MCF 10A (cell line): ENCODE measurements around the gene CABLES2. TPM values are rescaled to one million over a fixed set of nuclear protein-coding genes. Genes with fewer than 3 reads are reported as not detected.

Source experiments
- BruUV-seq: library from RNA; stranded (reverse); fragments of 400-500 nt; replicated peaks from 2 replicates; lab custom pipeline; 2021; lab: Mats Ljungman, UMichigan
- CTCF ChIA-PET: fragments of 300-600 bp; sonication (Branson Sonifier 250); formaldehyde crosslinking; extraction: SDS; loops from one replicate; lab custom pipeline; 2021; ENCODE audit warnings: antibody characterized with exemption, inconsistent platforms; lab: Yijun Ruan, JAX
- POLR2A ChIA-PET: fragments of 300-600, 350-650 bp; sonication (Branson Sonifier 250); formaldehyde crosslinking; extraction: SDS; loops from one replicate; lab custom pipeline; 2020; ENCODE audit warnings: antibody characterized with exemption, inconsistent platforms; lab: Yijun Ruan, JAX
- DNase-seq: peaks from one replicate; pipeline ENCODE4 v3.0.0-alpha.2; 2018; ENCODE audit not compliant: unreplicated experiment
- H3K27ac Mint-ChIP-seq: one replicate; pipeline ENCODE4 v1.8.0; 2022; ENCODE audit warnings: mild to moderate bottlenecking, low read depth, mixed read lengths; ENCODE audit not compliant: unreplicated experiment
- H3K27me3 Mint-ChIP-seq: one replicate; pipeline ENCODE4 v1.8.0; 2022; ENCODE audit warnings: mixed read lengths; ENCODE audit not compliant: insufficient read depth, unreplicated experiment
- H3K36me3 Mint-ChIP-seq: one replicate; pipeline ENCODE4 v1.8.0; 2022; ENCODE audit warnings: mild to moderate bottlenecking, moderate library complexity, mixed read lengths; ENCODE audit not compliant: insufficient read depth, unreplicated experiment
- H3K4me1 Mint-ChIP-seq: one replicate; pipeline ENCODE4 v1.8.0; 2022; ENCODE audit warnings: mixed read lengths; ENCODE audit not compliant: insufficient read depth, unreplicated experiment
- H3K4me3 Mint-ChIP-seq: one replicate; pipeline ENCODE4 v1.8.0; 2022; ENCODE audit warnings: mild to moderate bottlenecking, moderate library complexity, mixed read lengths; ENCODE audit not compliant: unreplicated experiment
- H3K9me3 Mint-ChIP-seq: one replicate; pipeline ENCODE4 v1.8.0; 2022; ENCODE audit warnings: mixed read lengths; ENCODE audit not compliant: unreplicated experiment
- CTCF ChIP-seq: fragments of 200-600 bp; IDR thresholded peaks from one replicate; pipeline ENCODE4 v1.8.0; 2022; ENCODE audit warnings: antibody characterized with exemption, mild to moderate bottlenecking; ENCODE audit not compliant: unreplicated experiment
- intact Hi-C: fragments of 100-400 bp; cut with micrococcal nuclease; formaldehyde crosslinking; loops from 2 replicates; pipeline ENCODE4 v1.14.1; 2022
- total RNA-seq: library from RNA; stranded (reverse); gene quantifications from 2 replicates; pipeline ENCODE4 v1.2.3, GENCODE V29; 2022

CABLES2 gene
- total RNA-seq, 1 experiment from 2014 or later, result 1.5 TPM

- H3K27ac Mint-ChIP-seq, result peak overlapping the region; percentile 93
- intact Hi-C loops, result loop anchor here (1.0 kb wide), 1 partner anchor 30 kb away; no protein-coding TSS in a partner anchor
- H3K4me3 Mint-ChIP-seq, result no peak overlapping the region
- peaks cover 8% of the 10 kb centered on the region for H3K9me3 Mint-ChIP-seq
- ChIA-PET POLR2A (interaction anchor here (0.7 to 7.4 kb wide), 9 partner anchors 7 to 47 kb away, joined by 4 to 347 read pairs (median 15); partner anchors contain the start of genes ADRM1, LAMA5 and RPS21), CTCF (interaction anchor here (0.6 to 4.9 kb wide), 6 partner anchors 12 to 169 kb away, joined by 3 to 63 read pairs (median 10); partner anchors contain the start of gene MTG2)
- no peak for TF ChIP-seq CTCF
- BruUV-seq, result no TSS peak
- no peaks in the 10 kb centered on the region for H3K27me3 Mint-ChIP-seq
- peaks cover 73% of the 10 kb centered on the region for H3K36me3 Mint-ChIP-seq
- DNase-seq, result no peak
- H3K4me1 Mint-ChIP-seq, result peaks cover 22% of the 10 kb centered on the region
Observed at GRCh38 chr20:62351469-62352401, 55.4 kb downstream of the CABLES2 start.

- H3K4me3 Mint-ChIP-seq, result peak overlapping the region; percentile 53
- H3K27me3 Mint-ChIP-seq, result no peaks in the 10 kb centered on the region
- CTCF ChIA-PET, result interaction anchor here (0.5 to 4.9 kb wide), 16 partner anchors 8 to 350 kb away, joined by 3 to 63 read pairs (median 4); partner anchors contain the start of gene MTG2
- BruUV-seq, result no TSS peak
- H3K27ac Mint-ChIP-seq, result peak overlapping the region; percentile 93
- peaks cover 8% of the 10 kb centered on the region for H3K9me3 Mint-ChIP-seq
- peaks cover 73% of the 10 kb centered on the region for H3K36me3 Mint-ChIP-seq
- DNase-seq, result peak; percentile 67
- intact Hi-C loops, result loop anchor here (1.0 kb wide), 1 partner anchor 49 kb away; the partner anchor contains the start of gene ADRM1
- TF ChIP-seq CTCF, result no peak
- H3K4me1 Mint-ChIP-seq, result peaks cover 22% of the 10 kb centered on the region
- POLR2A ChIA-PET, result interaction anchor here (0.6 to 7.4 kb wide), 18 partner anchors 8 to 1690 kb away, joined by 3 to 347 read pairs (median 7); partner anchors contain the start of genes ADRM1, GID8, LAMA5 and RPS21
Observed at GRCh38 chr20:62350629-62351422, 56.3 kb downstream of the CABLES2 start.

- Mint-ChIP-seq H3K4me1 (peaks cover 22% of the 10 kb centered on the region), H3K9me3 (peaks cover 8% of the 10 kb centered on the region), H3K4me3 (peak overlapping the region; percentile 53), H3K27ac (peak overlapping the region; percentile 93), H3K36me3 (peaks cover 73% of the 10 kb centered on the region), H3K27me3 (no peaks in the 10 kb centered on the region)
- no TSS peak for BruUV-seq
- ChIA-PET CTCF (interaction anchor here (0.5 to 4.9 kb wide), 15 partner anchors 9 to 351 kb away, joined by 3 to 63 read pairs (median 4); no protein-coding TSS in a partner anchor), POLR2A (interaction anchor here (0.6 to 7.4 kb wide), 19 partner anchors 9 to 1690 kb away, joined by 3 to 347 read pairs (median 5); partner anchors contain the start of genes ADRM1, GID8, LAMA5 and RPS21)
- TF ChIP-seq CTCF, result no peak
- DNase-seq, result peak; percentile 95
- intact Hi-C loops, result loop anchor here (1.0 kb wide), 1 partner anchor 48 kb away; the partner anchor contains the start of gene ADRM1
Observed at GRCh38 chr20:62350098-62350628, 56.9 kb downstream of the CABLES2 start.
